ENCODE measurements around the gene HNRNPF.

HNRNPF gene

GRCh38 chr10:43390333-43390732 lies 18.7 kb downstream of the HNRNPF start:
- Histone ChIP-seq H3K27me3 (ENCODE audit: control insufficient read depth, low read length) (no peaks in the 10 kb centered on the region), H3K4me1 (ENCODE audit: control insufficient read depth, low read length) (peaks cover 18% of the 10 kb centered on the region), H4K20me1 (ENCODE audit: control insufficient read depth, insufficient read depth, low read depth, low read length) (peaks cover 56% of the 10 kb centered on the region), H3K9me2 (replicated peaks; ENCODE audit: control insufficient read depth, low read length) (no peaks in the 10 kb centered on the region), H3F3A (ENCODE audit: control insufficient read depth, insufficient read depth) (peaks cover 82% of the 10 kb centered on the region), H3K79me2 (ENCODE audit: control insufficient read depth, low read length) (peaks cover 81% of the 10 kb centered on the region), H3K4me3 (ENCODE audit: low read length) (no peak overlapping the region), H3K9me3 (ENCODE audit: control insufficient read depth, insufficient read depth, low read length) (no peaks in the 10 kb centered on the region), H3K36me3 (ENCODE audit: control insufficient read depth, low read length) (peaks cover 100% of the 10 kb centered on the region), H3K4me2 (ENCODE audit: low read length) (no peak overlapping the region), H3K27ac (ENCODE audit: low read depth, low read length) (no peak overlapping the region)
- TF ChIP-seq EZH2phosphoT487 (IDR thresholded peaks at IDR 0.05; ENCODE audit: borderline replicate concordance, low read length) (no peak), CTCF (IDR thresholded peaks at IDR 0.05; ENCODE audit: low read depth, low read length, poor library complexity, severe bottlenecking) (no peak)

GRCh38 chr10:43389867-43390266 lies 19.1 kb downstream of the HNRNPF start:
- H3K9me3 ChIP-seq (ENCODE audit: control insufficient read depth, insufficient read depth, low read length): no peaks in the 10 kb centered on the region
- peaks cover 100% of the 10 kb centered on the region for H3K36me3 ChIP-seq (ENCODE audit: control insufficient read depth, low read length)
- no peaks in the 10 kb centered on the region for H3K27me3 ChIP-seq (ENCODE audit: control insufficient read depth, low read length)
- no peak overlapping the region for H3K4me2 ChIP-seq (ENCODE audit: low read length)
- peaks cover 14% of the 10 kb centered on the region for H3K4me1 ChIP-seq (ENCODE audit: control insufficient read depth, low read length)
- no peak overlapping the region for H3K27ac ChIP-seq (ENCODE audit: low read depth, low read length)
- TF ChIP-seq EZH2phosphoT487 (IDR thresholded peaks at IDR 0.05; ENCODE audit: borderline replicate concordance, low read length): no peak
- no peak for TF ChIP-seq CTCF (IDR thresholded peaks at IDR 0.05; ENCODE audit: low read depth, low read length, poor library complexity, severe bottlenecking)
- peaks cover 56% of the 10 kb centered on the region for H4K20me1 ChIP-seq (ENCODE audit: control insufficient read depth, insufficient read depth, low read depth, low read length)
- peaks cover 82% of the 10 kb centered on the region for H3F3A ChIP-seq (ENCODE audit: control insufficient read depth, insufficient read depth)
- H3K4me3 ChIP-seq (ENCODE audit: low read length): no peak overlapping the region
- peaks cover 77% of the 10 kb centered on the region for H3K79me2 ChIP-seq (ENCODE audit: control insufficient read depth, low read length)
- no peaks in the 10 kb centered on the region for H3K9me2 ChIP-seq (replicated peaks; ENCODE audit: control insufficient read depth, low read length)

- H3K9me3 ChIP-seq (ENCODE audit: control insufficient read depth, insufficient read depth, low read length): no peaks in the 10 kb centered on the region
- peaks cover 84% of the 10 kb centered on the region for H3F3A ChIP-seq (ENCODE audit: control insufficient read depth, insufficient read depth)
- no peak overlapping the region for H3K4me3 ChIP-seq (ENCODE audit: low read length)
- H3K4me2 ChIP-seq (ENCODE audit: low read length): no peak overlapping the region
- peaks cover 80% of the 10 kb centered on the region for H3K36me3 ChIP-seq (ENCODE audit: control insufficient read depth, low read length)
- no peak overlapping the region for H3K27ac ChIP-seq (ENCODE audit: low read depth, low read length)
- no peaks in the 10 kb centered on the region for H3K4me1 ChIP-seq (ENCODE audit: control insufficient read depth, low read length)
- H4K20me1 ChIP-seq (ENCODE audit: control insufficient read depth, insufficient read depth, low read depth, low read length): peaks cover 46% of the 10 kb centered on the region
- TF ChIP-seq EZH2phosphoT487 (IDR thresholded peaks at IDR 0.05; ENCODE audit: borderline replicate concordance, low read length) (no peak), CTCF (IDR thresholded peaks at IDR 0.05; ENCODE audit: low read depth, low read length, poor library complexity, severe bottlenecking) (no peak)
- H3K79me2 ChIP-seq (ENCODE audit: control insufficient read depth, low read length): peaks cover 55% of the 10 kb centered on the region
- no peaks in the 10 kb centered on the region for H3K9me2 ChIP-seq (replicated peaks; ENCODE audit: control insufficient read depth, low read length)
- H3K27me3 ChIP-seq (ENCODE audit: control insufficient read depth, low read length): no peaks in the 10 kb centered on the region
Observed at GRCh38 chr10:43387678-43388032, 21.3 kb downstream of the HNRNPF start.

All from DOHH2 (cell line).